HG02852 (cell line): ENCODE data around the gene ST3GAL4.
"Not testable (repeated sequence)": the region's sequence is repeated elsewhere in the genome, so short reads cannot be mapped to it uniquely, and the experiment has no call there.

Source experiments
- ATAC-seq: cut with Tn5 transposase; IDR thresholded peaks from one replicate; pipeline ENCODE4 v1.9.1; 2021; ENCODE audit warnings: mild to moderate bottlenecking, moderate library complexity; ENCODE audit not compliant: unreplicated experiment

Gene ST3GAL4

DNA sequence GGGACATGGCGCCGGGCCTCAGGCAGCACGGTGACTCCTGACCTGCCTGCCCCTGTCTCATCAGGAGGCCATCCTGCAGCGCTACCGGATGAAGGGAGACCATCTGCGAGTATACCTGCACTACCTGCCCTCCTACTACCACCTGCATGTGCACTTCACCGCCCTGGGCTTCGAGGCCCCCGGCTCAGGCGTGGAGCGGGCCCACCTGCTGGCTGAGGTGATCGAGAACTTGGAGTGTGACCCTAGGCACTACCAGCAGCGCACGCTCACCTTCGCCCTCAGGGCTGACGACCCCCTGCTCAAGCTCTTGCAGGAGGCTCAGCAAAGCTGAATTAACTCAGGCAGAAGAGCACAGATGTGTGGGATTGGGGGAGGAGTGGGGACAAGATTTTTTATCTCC, 10.2 kb upstream of the ST3GAL4 start:
- no peak for ATAC-seq

- ATAC-seq, result no peak
These were observed 9.5 kb upstream of the ST3GAL4 start for GRCh38 chr11:126345759-126346585.

- ATAC-seq, result no peak
These were observed 8.9 kb upstream of the ST3GAL4 start for GRCh38 chr11:126346586-126346940.

DNA sequence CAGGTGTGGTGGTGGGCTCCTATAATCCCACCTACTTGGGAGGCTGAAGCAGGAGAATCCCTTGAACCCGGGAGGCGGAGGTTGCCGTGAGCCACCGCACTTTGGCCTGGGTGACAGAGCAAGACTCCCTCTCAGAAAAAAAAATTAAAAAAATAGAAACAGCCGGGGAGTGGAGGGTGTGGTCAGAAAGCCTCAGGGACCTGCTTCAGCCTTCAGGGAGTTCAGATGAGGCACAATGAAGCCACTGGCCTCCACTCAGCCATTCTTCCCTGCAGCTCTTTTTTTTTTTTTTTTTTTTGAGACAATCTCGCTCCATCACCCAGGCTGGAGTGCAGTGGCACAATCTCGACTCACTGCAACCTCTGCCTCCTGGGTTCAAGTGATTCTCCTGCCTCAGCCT, 8.5 kb upstream of the ST3GAL4 start:
- ATAC-seq, result not testable (repeated sequence)

DNA sequence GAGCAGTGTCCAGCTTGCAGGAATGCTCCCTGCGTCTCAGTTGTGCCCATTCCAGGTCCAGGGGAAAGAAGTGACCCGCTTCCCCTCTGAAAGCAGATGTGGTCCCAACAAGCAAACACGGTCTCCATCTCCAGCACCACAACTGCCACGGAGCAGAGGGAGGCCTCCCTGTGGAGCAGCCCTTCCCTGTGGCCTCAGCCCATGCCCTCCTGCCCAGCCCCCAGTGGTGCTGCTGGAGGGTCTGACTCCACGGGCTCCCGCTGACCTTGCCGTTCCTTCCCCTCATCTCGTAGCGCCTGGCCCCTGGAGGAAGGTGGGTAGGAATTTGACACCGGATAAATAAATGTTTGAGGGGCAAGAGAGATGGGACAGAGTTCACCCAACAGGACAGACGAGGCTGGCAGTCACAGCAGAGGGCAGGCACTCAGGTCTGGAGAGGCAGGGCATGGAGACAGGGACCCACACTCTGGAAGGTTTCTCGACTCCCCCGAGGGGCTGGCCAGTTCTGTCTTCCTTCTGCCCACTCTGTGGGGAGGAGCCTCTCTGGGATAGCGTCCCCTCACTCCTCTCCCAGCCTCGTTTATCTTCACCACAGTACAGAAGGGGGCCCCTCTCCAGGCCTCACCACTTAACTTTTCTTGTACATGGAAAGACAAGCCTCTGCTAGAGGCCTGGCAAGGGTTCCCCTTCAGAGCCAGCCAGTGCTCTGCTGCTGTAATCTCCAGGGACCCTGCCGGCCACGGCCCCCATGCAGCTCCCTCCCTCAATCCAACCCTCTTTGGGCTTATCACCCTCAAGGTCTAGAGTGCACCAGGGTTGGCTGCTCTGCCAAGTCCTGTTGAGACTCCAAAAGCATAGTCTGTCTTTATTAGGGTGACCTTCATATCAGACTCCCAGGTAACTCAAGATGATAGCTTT, 7.5 kb upstream of the ST3GAL4 start:
- ATAC-seq, result no peak

- ATAC-seq, result no peak
These were observed 6.5 kb upstream of the ST3GAL4 start for GRCh38 chr11:126348806-126349582.

DNA sequence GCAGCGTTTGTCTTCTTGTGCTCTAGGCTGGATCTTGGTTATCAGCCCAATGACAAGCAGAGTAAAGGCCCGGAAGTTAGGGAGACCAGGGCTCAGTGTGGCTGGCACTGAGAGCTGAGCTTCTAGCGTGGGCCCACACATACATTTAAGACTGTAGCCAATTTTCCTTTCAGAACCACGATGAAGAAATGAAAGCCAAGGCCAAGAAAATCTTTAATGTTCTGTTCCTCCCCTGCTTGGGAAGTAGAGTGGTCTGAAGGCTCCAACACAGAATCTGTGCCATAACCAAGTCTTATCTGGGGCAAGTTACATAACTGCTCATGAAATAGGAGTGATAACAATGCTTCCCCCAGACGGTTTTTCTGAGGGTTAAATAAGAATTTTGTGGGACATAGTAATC, 4.7 kb upstream of the ST3GAL4 start:
- ATAC-seq, result no peak

DNA sequence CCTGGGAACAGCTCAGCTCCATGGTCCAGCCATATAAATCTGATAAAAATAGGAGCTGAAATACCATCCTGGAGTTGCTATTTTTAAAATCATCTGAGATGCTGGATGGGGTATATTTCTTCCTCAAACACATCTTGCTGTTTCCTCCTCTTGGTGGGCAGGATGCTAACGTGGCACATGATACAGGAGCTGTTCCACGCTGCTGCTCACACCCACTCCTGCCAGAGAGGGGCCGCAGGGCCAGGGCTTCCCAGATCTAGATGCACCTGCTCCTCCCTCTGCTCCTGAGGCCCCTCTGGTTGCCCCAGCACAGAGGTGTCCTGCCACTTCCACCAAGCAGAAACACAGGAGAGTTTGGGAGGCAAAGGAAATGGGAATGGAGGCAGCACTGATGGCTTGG, 3.3 kb upstream of the ST3GAL4 start:
- ATAC-seq, result no peak

GRCh38 chr11:126352934-126353801, 2.3 kb upstream of the ST3GAL4 start:
- ATAC-seq, result no peak

DNA sequence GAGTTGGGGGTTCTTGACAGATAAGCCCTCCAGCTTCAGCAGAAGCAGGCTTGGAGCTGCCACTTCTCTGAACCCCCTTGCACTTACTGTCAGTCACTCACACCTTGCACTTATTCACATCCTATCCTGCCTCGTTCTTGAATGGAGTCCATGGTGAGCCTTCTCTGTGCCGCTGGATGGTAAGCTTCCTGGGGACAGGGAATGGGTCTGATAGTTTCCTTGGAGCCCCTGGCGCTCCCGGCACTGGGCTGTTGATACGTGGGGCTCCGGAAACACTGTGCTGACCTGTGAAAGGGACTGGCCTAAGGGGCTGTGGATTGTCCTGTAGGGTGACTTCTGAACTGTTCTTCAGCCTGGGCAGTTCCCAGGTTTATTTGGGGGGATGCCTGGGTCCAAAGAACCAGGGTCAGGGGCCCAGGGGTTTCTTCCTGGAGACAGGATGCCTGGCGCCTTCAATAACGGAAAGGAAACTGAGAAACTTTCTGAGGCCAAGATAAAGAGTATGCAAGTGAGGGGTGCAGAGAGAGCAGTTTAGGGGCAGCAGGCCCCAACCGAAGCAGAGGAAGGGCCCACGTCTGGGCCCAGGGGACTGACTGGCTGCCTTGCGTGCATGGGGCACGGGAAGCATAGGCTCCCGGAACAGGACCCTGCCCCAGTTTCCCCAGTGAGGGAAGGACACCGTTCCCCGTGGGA, 709 bp upstream of the ST3GAL4 start:
- peak; percentile 34 for ATAC-seq

- ATAC-seq, result peak; percentile 14
These were observed 726 bp downstream of the ST3GAL4 start for GRCh38 chr11:126355926-126356897.

DNA sequence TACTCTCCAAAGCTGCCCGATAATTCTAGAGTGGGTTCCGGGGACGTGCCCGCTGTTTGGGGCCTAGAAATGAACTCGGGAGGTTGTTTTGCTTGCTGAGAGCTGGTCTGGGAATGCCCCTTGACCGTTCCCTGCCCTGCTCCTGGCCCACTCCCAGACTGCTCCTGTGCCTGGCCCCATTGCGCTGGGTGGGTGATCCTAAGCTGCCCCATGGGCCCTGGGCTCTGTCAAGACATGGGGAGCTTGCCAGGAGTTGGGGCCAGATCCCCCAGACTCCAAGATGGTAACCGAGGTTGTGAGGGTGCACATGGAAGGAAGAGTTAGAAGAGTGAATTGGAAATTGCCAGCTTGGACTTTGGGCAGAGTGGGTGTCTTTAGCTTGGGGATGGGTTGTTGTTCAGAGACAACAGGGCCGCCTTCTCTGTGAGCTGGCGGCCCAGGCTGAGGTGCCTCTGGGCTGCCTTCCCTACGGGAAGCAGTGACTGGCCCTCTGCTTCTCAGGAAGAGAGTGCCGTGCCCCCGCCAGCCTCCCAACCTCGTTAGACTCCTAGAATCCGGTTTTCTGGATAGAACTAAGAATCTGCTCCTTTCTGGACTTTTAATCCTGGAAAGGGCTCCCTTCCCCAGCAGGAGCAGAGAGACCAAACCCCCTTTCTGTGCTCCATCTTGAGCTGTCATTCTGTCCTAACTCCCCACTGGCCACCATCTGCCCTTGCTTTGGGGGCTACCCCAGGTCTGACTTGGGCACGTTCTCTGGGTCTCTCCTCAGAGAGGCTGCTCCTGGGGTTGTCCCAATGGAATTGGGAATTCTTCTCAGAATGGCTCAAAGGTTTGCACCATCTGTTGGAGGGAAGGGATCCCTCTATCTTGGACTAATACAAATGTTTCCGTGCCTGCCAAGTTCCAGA, 1.8 kb downstream of the ST3GAL4 start:
- ATAC-seq, result no peak

GRCh38 chr11:126357969-126358762, 2.7 kb downstream of the ST3GAL4 start:
- no peak for ATAC-seq

DNA sequence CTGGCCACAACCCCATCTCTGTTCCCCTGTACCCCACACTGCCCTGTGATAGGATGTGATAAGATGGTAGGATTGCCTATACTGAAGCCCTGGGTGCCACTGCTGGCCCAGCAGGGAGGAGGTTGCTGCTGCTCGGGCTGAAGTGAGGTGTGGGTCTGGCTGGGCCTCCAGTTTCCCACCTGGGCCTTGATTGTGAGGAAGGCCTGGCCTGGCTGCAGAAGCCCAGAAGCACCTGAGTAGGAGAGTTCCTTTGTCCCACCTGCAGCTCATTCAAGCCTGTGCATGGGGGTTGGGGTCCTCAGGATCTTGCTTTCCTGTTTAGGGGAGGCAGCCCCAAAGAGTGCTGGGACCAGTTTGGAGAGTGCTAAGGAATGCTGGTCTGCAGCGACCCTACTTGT, 3.3 kb downstream of the ST3GAL4 start:
- no peak for ATAC-seq

- ATAC-seq, result no peak
These were observed 4.1 kb downstream of the ST3GAL4 start for GRCh38 chr11:126359431-126360048.

DNA sequence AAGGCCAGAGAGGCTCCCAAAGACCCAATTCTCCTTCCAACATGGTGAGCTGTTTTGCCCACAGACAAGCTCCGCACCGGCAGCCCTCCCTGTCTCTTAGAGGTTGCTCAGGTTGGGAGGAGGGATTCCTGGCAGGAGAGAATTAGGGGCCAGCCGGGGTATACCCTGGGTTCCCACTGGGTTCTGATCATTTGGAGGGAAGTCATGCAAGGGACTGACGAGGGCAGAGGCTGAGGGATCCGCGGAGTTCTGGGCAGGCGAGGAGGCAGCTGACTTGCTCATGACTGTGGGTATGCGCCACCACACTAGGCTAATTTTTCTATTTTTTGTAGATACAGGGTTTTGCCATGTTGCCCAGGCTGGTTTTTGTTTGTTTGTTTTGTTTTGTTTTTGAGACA, 4.6 kb downstream of the ST3GAL4 start:
- ATAC-seq, result no peak
